Lower leg skin (tissue), 4 donors: ENCODE results near the gene SPTLC2. TPM values are rescaled to one million over a fixed set of nuclear protein-coding genes. Genes with fewer than 3 reads are reported as not detected.

Experiments
- DNase-seq, 2 donors: peaks; one replicate each; pipeline ENCODE4 v3.0.0-alpha.2; 2019; ENCODE audit warnings: low spot score in 2 of 2
- H3K4me3 ChIP-seq: fragments of 200-600 bp; sonication (generic); 2 replicates; pipeline ENCODE4 v1.5.1; 2017; ENCODE audit warnings: mild to moderate bottlenecking, low read depth; ENCODE audit not compliant: poor library complexity, severe bottlenecking
- POLR2A ChIP-seq, 2 donors: fragments of 450-650 bp; IDR thresholded peaks; one replicate each; pipeline ENCODE4 v1.6.1; 2016 to 2017; ENCODE audit warnings: antibody characterized with exemption in 2 of 2, mild to moderate bottlenecking in 1 of 2, moderate library complexity in 1 of 2
- WGBS, 2 donors: methylation state at CpG; one replicate each; pipeline ENCODE4 v1.1.5; 2018; 5-methylcytosine and 5-hydroxymethylcytosine counted together
- intact Hi-C: fragments of 100-400 bp; cut with DNase I; formaldehyde crosslinking; loops from one replicate; pipeline ENCODE4 v1.15.0; 2023; ENCODE audit warnings: low total_unique reads
- total RNA-seq, 4 donors: library from RNA; depleted of rRNA; stranded (reverse); fragments of >200 nt; gene quantifications; one replicate each; pipeline ENCODE4 v1.1.0, GENCODE V29; 2016
- TF ChIP-seq, protein P1 (sequence below), 3 donors: fragments of 450-650 bp; IDR thresholded peaks; one replicate each; pipeline ENCODE4 v1.5.1; 2016; ENCODE audit warnings: antibody characterized with exemption in 3 of 3, mild to moderate bottlenecking in 3 of 3, moderate library complexity in 2 of 3

Gene SPTLC2
- total RNA-seq, 4 donors from 2014 or later = 18.4 to 31.8 (median 22.1) TPM

DNA sequence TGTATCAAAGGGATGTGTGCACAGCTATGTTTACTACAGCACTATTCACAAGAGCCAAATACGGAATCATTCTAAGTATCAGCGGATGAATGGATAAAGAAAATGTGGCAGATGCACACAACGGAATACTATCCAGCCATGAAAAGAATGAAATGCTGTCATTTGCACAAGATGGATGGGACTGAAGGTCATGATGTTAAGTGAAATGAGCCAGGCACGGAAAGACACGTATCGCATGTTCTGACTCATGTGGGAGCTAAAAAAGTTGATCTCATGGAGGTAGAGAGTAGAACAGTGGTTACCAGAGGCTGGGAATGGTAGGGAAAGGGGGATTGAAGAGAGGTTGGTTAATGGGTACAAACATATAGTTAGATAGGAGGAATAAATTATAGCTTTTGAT is 91.9 kb downstream of the SPTLC2 start:
- WGBS, 2 donors = 80 to 95% methylated on average over 6 of the region's 6 CpGs
- intact Hi-C loops = no loop called here
- no peak overlapping the region for H3K4me3 ChIP-seq
- no peak for DNase-seq
- TF ChIP-seq, protein P1, sequence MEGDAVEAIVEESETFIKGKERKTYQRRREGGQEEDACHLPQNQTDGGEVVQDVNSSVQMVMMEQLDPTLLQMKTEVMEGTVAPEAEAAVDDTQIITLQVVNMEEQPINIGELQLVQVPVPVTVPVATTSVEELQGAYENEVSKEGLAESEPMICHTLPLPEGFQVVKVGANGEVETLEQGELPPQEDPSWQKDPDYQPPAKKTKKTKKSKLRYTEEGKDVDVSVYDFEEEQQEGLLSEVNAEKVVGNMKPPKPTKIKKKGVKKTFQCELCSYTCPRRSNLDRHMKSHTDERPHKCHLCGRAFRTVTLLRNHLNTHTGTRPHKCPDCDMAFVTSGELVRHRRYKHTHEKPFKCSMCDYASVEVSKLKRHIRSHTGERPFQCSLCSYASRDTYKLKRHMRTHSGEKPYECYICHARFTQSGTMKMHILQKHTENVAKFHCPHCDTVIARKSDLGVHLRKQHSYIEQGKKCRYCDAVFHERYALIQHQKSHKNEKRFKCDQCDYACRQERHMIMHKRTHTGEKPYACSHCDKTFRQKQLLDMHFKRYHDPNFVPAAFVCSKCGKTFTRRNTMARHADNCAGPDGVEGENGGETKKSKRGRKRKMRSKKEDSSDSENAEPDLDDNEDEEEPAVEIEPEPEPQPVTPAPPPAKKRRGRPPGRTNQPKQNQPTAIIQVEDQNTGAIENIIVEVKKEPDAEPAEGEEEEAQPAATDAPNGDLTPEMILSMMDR (IDR thresholded peaks at IDR 0.05) = no peak
- no peak for TF ChIP-seq POLR2A (IDR thresholded peaks at IDR 0.05)

DNA sequence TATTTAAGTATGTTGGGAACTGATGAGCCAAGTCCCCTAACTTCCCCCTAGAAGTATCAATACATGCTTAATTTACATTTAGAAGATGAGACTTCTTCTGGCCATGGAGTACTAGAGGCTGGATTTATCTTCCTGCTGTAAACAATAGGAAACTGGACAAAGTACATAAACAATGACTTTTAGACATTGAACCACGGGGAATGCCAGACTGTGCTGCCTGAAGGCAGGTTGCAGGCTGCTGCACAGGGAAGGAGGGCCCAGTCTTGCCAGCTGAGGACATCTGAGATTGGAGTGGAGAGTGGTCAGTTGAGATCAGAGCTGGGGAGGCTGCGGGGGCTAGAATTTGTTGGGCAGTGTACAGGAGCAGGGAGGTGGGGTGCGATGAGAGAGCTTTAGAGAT is 93.3 kb downstream of the SPTLC2 start:
- no peak for TF ChIP-seq POLR2A (IDR thresholded peaks at IDR 0.05)
- TF ChIP-seq, protein P1 (IDR thresholded peaks at IDR 0.05) = no peak
- intact Hi-C loops = no loop called here
- WGBS, 2 donors = 87 to 92% methylated on average over 3 of the region's 3 CpGs

GRCh38 chr14:77520555-77520954 is 95.9 kb downstream of the SPTLC2 start:
- H3K4me3 ChIP-seq = no peak overlapping the region
- no peak for DNase-seq
- TF ChIP-seq POLR2A (IDR thresholded peaks at IDR 0.05) = no peak
- TF ChIP-seq, protein P1 (IDR thresholded peaks at IDR 0.05) = no peak
- intact Hi-C loops = no loop called here
- 89 to 90% methylated on average over 4 of the region's 4 CpGs for WGBS, 2 donors

More for the DNA sequence above, 93.3 kb downstream of the SPTLC2 start:
- DNase-seq = no peak
- no peak overlapping the region for H3K4me3 ChIP-seq

- no peak overlapping the region for H3K4me3 ChIP-seq
- TF ChIP-seq, protein P1 (IDR thresholded peaks at IDR 0.05) = no peak
- no peak for TF ChIP-seq POLR2A (IDR thresholded peaks at IDR 0.05)
- intact Hi-C loops = no loop called here
- no peak for DNase-seq
Observed at GRCh38 chr14:77516126-77516525, 100.3 kb downstream of the SPTLC2 start.

DNA sequence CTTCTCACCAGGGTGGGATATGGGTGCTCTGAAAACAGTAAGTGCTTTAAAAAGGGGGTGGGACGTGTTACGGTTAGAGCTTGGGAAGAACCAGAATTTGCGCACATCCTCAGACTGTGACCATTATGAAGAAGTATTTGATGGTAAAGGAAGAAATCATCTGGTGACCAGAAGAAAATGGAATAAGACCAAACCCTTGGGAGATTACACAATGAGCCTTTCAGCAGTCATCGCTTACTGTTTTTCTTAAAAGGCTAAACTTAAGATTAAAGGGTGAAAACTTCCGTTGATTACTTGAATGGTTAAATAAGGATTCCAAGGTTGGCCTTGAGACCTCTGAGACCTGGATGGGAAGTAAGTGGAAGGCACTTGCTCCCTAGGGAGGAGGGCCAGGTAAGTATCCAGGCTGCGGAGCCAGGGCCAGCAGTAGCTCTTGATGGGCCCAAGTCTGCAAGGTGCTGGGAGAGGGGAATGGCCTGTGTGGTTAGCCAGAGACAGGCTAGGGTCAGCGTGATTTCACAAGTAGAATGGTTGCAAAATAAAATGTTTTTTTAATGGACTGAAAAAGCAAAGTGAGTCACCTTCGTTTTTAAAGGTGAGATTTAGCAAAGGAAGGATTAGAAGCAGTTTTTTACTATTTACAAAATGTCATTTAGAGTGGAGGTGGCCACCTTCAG is 104.8 kb downstream of the SPTLC2 start:
- no peak for DNase-seq
- 95% methylated on average over 8 of the region's 8 CpGs for WGBS, 2 donors
- no peak overlapping the region for H3K4me3 ChIP-seq
- intact Hi-C loops = no loop called here
- TF ChIP-seq POLR2A (IDR thresholded peaks at IDR 0.05) = no peak
- TF ChIP-seq, protein P1 (IDR thresholded peaks at IDR 0.05) = no peak

- DNase-seq = no peak
- no peak overlapping the region for H3K4me3 ChIP-seq
- TF ChIP-seq, protein P1 (IDR thresholded peaks at IDR 0.05) = no peak
- no peak for TF ChIP-seq POLR2A (IDR thresholded peaks at IDR 0.05)
- intact Hi-C loops = no loop called here
- 92 to 93% methylated on average over 4 of the region's 4 CpGs for WGBS, 2 donors
Observed at GRCh38 chr14:77509366-77509765, 107.1 kb downstream of the SPTLC2 start.
